HG03064 (cell line): ENCODE data around the gene TESPA1.

Experiments
- ATAC-seq: cut with Tn5 transposase; IDR thresholded peaks from one replicate; pipeline ENCODE4 v1.9.1; 2021; ENCODE audit warnings: low read depth; ENCODE audit not compliant: unreplicated experiment

TESPA1 gene

GRCh38 chr12:54984658-54985376 is at the start of gene TESPA1:
Gene TESPA1 (minus strand): TSS chr12:54984762. CDS start chr12:54974562, 10,200 bp downstream.
- ATAC-seq = peak; percentile 97

- no peak for ATAC-seq
Measured at GRCh38 chr12:55034218-55034617, 49.7 kb upstream of the TESPA1 start.

- no peak for ATAC-seq
Measured at GRCh38 chr12:55025508-55025907, 40.9 kb upstream of the TESPA1 start.

- no peak for ATAC-seq
Measured at GRCh38 chr12:55024575-55024974, 40.0 kb upstream of the TESPA1 start.

DNA sequence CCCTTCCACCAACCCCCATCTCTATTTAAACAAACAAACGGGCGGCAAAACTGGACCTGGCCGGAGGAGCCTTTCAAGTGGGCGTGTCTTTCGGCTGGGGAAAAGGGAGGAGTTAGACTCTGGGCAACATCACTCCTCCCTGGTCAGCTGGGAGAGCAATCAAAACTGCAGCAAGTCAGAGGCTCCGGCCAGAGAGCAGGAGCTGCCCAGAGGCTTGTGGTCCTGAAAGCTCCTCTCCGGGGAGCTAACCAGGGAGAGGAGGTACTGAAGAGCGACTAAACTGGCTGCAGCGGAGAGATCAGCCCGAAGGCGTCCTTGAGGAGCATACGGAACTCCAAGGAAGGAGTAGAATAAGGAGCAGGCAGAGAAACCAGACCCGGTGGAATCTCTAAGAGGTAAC is 35.2 kb upstream of the TESPA1 start, which contains the start of gene NEUROD4:
NEUROD4 (plus strand) TSS at position 191 of the 400 bp plus-strand sequence. CDS start 6,466 bp downstream, outside the sequence.
- ATAC-seq = no peak

GRCh38 chr12:55017416-55017925 is 32.9 kb upstream of the TESPA1 start:
- no peak for ATAC-seq

DNA sequence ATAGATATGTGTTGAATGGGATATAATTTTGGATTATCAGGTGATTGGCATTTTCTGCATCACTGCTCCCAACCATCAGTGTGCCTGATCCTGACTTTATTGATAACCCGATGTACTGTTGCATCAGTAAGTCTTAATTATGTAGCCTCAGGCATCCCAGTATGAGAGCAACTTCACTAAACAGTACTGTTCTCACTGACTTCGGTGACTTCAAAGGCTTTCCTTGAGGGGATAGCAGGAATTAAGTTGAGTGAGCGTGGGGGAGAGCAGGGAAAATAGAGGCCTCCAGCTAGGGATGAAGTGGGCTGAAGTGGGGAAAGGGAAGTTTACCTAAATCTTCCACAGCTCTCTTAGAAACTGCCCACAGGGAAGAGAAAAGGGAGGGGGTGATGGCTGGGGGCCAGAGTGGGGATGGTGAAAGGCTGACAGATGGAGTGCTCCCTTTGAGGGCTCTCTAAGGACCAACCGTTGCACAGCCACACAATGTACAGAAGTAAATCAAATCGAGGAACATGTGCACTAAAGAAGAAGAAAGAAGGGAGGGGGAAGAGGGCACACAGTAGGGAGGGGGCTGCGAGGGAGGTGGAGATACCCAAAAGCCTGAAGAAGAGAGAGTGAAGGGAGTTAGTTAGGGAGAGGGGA is 24.5 kb upstream of the TESPA1 start:
- ATAC-seq = no peak

DNA sequence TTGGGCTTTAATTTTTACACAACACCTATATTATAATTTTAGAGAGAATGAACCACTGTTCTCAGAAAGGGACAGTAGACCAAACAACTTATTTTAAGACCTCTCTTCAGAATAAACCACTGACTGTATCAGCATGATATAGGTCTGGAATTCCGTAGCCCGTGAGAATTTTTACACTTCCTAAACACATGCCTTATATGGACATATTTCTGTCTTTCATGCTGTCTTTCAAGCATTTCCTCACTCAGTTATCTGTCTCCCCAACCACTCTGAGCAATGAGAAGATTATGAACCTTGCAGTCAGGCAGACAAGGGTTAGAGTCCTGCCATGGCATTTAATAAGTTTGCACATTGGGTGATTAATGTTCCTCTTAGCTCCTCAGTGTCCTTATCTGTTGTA is 17.8 kb upstream of the TESPA1 start:
- no peak for ATAC-seq

DNA sequence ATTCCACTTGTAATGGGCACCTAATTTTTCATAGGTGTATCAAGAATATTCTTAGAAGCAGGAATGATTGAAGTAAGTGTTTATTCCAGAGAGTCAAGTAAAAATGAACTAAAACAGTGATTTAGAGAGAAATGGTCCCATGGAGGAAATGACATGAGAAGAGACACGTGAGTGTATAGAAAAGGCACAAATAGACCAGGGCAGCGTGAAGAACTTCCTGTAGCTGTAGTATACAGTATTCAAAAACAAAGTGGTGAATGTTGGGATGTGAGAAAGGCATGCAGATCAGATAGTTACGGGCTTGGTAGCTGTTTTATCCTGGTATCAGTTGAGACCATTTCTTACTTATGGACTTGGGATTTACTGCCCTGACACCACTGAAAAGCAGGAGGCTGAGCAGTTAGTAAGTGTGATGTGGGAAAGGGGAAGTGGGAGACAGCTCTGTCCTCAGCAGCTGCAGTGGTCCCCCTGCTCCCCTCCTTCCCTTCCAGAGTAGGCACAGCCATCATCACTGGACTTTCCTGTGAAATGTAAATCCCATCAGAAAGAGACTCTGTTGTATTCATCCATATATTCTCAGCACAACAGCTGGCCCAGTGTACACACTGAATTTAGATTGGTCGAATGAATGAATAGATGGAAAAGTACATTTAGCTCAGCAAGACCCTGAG is 16.8 kb upstream of the TESPA1 start:
- no peak for ATAC-seq

DNA sequence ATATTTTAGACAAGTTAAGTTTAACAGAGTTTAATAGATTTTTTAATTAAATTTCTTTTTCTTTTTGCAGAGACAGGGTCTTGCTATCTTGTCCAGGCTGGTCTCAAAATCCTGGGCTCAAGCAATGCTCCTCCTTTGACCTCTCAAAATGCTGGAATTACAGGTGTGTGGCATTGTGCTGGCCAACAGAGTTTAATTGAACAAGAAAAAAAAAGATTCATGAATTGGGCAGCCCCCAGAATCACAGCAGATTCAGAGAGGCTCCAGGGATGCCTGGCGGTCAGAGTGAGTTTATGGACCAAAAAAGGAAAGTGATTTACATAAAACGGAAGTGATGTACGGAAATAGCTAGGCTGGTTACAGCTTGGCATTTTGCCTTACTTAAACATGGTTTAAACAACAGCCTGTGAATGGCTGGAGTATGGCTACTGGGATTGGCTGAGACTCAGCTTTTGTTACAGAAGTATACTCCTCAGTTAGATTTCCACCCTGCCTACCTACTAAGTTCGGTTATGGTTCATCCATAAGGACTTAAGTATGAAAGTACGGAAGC is 14.5 kb upstream of the TESPA1 start:
- ATAC-seq = no peak

DNA sequence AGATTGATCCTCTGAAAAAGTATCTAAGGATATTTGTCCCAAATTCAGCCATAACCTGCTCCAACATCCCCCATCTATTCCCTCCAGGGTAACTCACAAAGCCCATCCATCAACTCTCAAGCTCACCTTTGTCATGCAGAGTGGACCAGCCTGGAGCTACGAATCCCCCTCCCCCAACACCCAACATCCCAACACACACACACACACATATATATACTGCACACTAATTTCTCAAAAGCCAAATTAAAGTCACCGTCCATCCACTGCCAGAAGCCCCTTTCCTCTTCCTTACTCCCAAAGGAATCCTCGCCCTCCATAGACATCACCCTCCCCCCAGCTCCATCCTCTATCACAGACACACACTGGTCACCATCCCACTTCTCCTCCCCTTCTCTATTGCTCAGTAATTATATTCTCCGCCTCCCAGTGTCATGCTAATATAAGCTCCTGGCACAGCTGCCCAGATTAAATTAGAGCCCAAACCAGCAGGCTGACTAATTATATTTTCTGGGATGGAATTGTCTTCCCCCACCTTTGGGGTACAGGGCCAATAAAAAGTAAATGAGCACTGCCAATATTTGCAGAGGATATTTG is 13.5 kb upstream of the TESPA1 start:
- no peak for ATAC-seq

GRCh38 chr12:54996205-54996604 is 11.6 kb upstream of the TESPA1 start:
- no peak for ATAC-seq

DNA sequence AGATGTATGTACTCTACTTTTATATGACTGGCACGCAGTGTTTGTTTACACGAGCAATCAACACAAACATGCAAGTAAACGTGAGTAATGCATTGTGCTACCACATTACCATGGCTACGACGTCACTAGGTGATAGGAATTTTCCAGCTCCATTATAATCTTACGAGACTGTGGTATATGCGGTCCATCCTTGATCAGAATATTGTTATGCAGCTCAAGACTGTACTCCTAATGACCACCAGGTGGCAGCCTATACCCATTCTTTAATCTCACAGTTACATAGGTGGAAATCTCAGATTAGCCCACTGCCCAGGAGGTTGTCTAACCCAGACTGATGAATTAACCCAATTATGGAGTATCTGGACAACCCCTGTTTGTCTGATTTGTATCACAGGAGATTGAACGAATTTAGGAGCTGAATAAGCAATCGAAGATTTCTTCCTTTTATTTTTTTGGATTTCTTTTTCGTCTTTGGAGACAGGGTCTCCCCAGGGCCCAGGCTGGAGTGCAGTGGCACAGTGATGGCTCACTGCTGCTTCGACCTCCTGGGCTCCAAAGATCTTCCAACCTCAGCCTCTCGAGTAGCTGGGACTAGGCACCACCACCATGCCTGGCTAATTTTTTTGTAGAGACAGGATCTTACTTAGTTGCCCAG is 8.7 kb upstream of the TESPA1 start:
- ATAC-seq = no peak

DNA sequence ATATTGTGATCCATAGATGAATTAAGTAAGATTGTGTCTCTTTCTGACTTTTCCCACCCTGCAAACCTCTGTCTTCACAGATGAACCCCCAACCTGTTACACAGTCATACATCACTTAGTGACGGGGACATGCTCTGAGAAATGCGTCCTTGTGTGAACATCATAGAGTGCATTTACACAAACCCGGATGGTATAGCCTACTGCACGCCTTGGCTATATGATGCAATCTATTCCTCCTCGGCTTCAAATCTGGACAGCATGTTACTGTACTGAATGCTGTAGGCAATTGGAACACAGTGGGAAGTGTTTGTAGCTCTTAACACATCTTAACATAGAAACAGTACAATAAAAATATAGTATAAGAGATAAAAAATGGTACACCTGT is 7.4 kb upstream of the TESPA1 start:
- ATAC-seq = no peak

DNA sequence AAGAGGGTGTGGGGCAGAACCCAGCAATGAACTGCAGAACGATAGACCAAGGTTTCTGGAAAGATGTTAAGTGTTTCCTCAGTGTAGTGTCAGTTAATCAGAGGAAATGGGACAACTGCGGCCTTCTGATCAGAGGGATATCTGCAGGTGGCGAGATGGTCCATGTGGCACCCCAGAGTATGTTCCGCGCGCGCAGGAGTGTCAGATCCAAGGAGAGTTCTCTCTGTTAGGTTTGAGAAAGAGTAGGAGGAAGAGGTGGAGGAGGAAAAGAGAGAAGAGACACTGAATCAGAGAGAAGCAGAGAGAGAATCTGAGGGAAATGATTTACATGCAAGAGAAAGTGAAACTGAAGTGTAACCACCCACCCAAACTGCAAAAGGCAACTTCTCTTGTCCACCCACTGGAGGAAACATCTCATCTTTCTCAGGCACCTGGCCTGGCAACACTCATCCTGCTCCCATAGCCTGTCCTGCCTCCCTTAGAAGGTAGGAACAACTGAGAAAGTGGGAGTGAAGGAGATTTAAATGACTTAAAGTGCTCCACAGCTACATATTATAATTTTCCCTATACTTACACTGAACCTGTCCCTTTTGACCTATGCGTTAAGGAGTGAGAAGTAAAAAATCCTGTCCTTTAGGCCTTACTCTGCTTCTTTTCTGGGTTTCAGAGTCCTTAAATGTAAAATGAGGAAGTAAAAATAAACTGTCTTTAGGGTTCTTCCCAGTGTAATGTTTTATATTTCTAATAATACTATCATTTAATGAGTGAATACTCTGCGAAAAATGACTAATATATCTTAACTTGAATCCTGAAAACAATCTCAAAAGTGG is 6.8 kb upstream of the TESPA1 start:
- peak; percentile 54 for ATAC-seq

DNA sequence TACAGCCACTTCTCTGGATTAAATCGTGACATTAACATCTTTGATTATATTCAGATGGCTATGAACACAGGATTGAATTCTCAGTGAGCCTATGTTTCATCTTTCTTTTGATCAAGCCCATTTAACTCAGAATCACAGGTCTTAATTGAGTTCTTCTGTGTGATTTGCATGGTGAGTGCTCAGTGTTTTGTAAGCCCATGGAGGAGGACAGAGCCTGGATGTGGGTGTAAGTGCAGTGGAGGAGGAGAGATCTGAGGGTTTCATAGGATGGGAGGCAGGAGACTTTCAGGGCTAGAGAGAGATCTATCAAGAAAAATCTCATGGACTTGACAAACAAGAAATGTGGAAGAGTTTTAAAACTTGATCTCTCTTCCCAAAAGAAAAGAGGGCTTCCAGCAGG is 5.3 kb upstream of the TESPA1 start:
- no peak for ATAC-seq

GRCh38 chr12:54988402-54989054 is 4.0 kb upstream of the TESPA1 start:
- no peak for ATAC-seq

DNA sequence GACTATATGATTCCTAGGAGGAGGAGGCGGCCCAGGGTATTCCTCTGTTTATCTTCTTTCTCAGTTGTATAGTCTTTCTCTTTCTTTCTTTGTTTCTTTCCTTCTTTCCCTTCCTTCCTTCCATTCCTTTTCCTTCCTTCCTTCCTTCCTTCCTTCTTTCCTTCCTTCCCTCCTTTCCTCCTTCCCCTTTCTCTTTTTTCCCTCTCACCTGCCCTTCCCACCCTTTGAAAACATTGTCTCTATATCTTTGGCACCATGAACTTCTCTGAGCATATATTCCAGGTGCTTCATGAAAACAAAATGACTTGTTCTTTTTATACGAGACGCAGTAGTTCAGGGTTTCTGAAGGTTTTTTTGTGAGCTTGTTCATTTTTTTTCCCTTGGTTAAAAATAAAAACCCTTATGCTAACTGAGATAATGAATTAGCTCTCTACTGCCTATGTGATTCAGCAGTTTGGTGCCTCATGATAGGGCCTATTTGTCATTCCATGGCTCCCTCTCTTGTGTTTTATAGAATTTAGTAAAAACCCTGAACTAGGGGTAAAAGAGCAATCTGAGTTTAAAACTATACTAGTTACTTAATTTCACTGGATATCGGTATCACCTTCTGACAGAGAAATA is 3.2 kb upstream of the TESPA1 start:
- no peak for ATAC-seq
